GM12864 (cell line): ENCODE data around the gene SIL1.
"Not testable (repeated sequence)": the region's sequence is repeated elsewhere in the genome, so short reads cannot be mapped to it uniquely, and the experiment has no call there.

Source experiments
- DNase-seq: peaks from one replicate; pipeline ENCODE4 v3.0.0-alpha.2; 2011; ENCODE audit warnings: low read depth
- H3K4me3 ChIP-seq: 2 replicates; pipeline ENCODE4 v1.5.1; 2011; ENCODE audit warnings: mild to moderate bottlenecking, low read depth, low read length, control low read depth
- CTCF ChIP-seq: IDR thresholded peaks from 2 replicates; pipeline ENCODE4 v1.5.1; 2011; ENCODE audit warnings: low read depth, mild to moderate bottlenecking, moderate library complexity, low read length, control low read depth, inconsistent platforms; ENCODE audit errors: missing control alignments

Gene SIL1

GRCh38 chr5:138925090-138925635 lies 273.0 kb downstream of the SIL1 start:
- no peak for TF ChIP-seq CTCF
- no peak overlapping the region for H3K4me3 ChIP-seq
- DNase-seq, result no peak

- no peak overlapping the region for H3K4me3 ChIP-seq
- no peak for TF ChIP-seq CTCF
- no peak for DNase-seq
Observed at GRCh38 chr5:138922494-138922893, 275.7 kb downstream of the SIL1 start.

- DNase-seq, H3K4me3 ChIP-seq: not testable (repeated sequence)
Observed at GRCh38 chr5:138921362-138921761, 276.8 kb downstream of the SIL1 start.

- DNase-seq, result no peak
- TF ChIP-seq CTCF, result no peak
- no peak overlapping the region for H3K4me3 ChIP-seq
Observed at GRCh38 chr5:138920181-138920580, 278.0 kb downstream of the SIL1 start.

GRCh38 chr5:138918686-138919085 lies 279.5 kb downstream of the SIL1 start:
- no peak for TF ChIP-seq CTCF
- no peak overlapping the region for H3K4me3 ChIP-seq
- DNase-seq, result no peak

GRCh38 chr5:138914338-138914737 lies 283.8 kb downstream of the SIL1 start:
- no peak for DNase-seq
- no peak for TF ChIP-seq CTCF
- no peak overlapping the region for H3K4me3 ChIP-seq

- no peak for TF ChIP-seq CTCF
- no peak for DNase-seq
- no peak overlapping the region for H3K4me3 ChIP-seq
Observed at GRCh38 chr5:138913773-138914172, 284.4 kb downstream of the SIL1 start.
